ENCODE data around the gene DLG2.

DLG2 gene

GRCh38 chr11:83941050-83941449, 1686.1 kb downstream of the DLG2 start:
- no peak for DNase-seq (ENCODE audit: low read depth, low spot score)

DNA sequence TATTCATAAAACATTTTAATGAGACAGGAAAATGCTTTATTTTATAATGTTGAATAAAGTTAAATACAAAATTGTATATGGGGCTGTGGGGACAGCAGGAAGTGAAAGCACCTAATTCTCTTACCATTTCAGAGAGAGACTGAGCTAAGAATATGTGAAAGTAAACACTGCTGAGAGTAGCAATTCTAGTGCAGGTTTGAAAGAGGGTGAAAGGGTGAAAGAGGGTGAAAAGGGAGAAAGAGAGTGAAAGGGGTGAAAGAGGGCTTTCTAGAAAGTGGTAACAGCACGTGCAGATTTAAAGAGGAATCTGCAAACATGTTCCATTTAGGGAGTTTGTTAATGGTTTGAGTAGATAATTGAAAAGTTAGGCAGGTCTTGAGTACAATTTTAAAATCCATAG, 1689.0 kb downstream of the DLG2 start:
- no peak for DNase-seq (ENCODE audit: low read depth, low spot score)

- no peak for DNase-seq (ENCODE audit: low read depth, low spot score)
These were observed 1694.1 kb downstream of the DLG2 start for GRCh38 chr11:83933008-83933407.

DNA sequence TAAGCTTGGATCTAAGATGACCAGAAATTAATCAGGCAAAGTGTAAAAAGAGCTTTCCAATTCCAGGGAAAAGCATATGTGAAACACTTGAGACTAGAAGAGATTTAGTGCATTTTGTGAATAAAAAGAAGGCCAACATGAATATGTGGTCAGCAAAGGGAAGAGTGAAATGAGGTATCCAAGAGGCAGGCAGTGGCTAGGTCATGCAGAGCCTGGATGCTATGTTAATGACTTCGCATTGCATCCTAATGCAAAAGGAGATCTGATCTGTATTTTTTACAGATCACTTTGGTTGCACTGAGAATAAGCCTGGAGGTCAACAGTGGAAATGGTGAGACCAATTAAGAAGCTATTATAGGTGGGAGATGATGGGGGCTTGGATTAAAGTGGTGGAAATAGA, 1699.7 kb downstream of the DLG2 start:
- no peak for DNase-seq (ENCODE audit: low read depth, low spot score)

DNA sequence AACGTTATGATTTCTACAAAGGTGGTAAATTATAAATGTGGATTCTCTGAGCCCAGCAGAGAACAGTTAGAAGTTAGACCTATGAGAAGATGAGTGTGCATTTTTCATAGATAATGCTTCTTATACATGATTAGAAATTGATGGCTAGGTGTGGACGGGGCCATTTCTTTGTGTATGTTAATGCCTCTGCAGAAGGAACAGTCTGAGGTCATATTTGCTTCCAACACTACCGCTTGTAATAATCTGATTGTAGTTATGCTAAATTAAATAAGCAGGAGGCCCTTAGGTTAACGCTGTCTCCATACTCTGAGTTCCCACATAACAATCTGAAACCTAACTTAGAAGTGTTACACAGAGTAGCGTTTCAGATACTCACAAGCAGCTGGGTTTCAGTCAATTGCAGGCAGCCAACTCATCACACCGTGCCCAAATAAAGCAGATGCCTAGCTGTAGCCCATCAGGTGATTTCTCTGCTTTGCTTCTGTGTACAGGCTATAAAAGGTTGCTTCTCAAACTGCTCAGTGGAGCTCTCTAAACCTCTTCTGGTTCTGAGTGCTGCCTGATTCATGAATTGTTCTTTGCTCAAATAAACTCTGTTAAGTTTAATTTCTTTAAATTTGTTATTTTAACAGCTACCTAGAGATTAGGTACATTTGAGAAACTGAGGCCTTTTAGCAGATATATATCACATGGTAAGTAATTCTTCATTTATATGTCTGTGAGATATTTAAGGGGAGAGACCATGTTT, 1702.2 kb downstream of the DLG2 start:
- no peak for DNase-seq (ENCODE audit: low read depth, low spot score)

- no peak for DNase-seq (ENCODE audit: low read depth, low spot score)
These were observed 1703.2 kb downstream of the DLG2 start for GRCh38 chr11:83923961-83924360.

- DNase-seq (ENCODE audit: low read depth, low spot score), result no peak
These were observed 1704.2 kb downstream of the DLG2 start for GRCh38 chr11:83922953-83923352.

DNA sequence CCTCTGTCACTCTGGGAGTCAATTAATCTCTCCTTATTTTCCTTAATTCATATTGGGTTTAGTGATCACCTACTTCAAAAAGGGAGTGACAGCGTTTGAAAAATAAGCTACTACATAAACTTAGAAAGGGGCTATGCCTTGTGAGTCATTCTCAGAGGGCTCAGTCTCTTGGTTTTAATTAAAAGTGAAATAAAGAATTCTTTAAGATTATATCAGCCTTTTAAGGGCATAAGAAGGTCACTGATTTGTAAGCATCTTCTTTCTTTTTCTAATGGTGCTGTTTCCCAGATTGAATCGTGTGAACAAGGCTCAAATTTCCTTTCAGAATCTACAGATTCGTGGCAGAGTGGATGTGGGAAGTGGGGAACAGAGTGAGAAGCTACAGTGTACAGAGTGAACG, 1704.8 kb downstream of the DLG2 start:
- DNase-seq (ENCODE audit: low read depth, low spot score), result no peak

DNA sequence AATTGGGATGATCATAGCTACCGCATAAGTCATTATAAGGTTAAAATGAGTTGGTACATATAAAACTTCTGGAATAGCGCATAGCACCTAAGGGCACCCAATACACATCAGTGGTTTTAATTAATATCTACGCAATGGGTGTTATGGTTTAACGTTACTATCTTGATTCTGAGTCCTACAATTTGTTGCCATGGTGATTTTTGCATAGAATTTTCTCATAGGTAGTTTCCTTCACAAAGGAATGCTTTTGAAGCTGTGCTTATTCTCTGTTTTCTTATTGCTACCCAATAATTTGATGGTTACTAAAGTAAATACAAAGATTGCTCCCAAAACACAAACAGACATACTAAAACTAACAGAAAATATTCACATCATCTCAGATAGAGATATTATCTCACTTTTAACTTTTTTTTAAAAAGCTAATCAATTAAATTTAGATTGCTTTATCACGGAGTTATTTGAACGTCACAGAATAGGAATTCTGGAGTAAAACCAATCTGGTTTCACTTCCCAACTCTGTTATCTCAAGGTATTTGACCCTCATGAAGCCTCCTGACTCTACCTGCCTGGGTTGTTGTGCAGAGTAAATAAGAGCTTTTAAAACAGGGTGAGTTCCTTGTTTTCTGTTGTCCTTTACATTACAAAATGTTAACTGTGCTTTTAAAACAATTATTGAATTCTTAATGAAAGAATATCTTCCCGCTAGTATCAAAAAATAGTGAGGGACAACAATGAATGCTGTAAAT, 1705.5 kb downstream of the DLG2 start:
- no peak for DNase-seq (ENCODE audit: low read depth, low spot score)

DNA sequence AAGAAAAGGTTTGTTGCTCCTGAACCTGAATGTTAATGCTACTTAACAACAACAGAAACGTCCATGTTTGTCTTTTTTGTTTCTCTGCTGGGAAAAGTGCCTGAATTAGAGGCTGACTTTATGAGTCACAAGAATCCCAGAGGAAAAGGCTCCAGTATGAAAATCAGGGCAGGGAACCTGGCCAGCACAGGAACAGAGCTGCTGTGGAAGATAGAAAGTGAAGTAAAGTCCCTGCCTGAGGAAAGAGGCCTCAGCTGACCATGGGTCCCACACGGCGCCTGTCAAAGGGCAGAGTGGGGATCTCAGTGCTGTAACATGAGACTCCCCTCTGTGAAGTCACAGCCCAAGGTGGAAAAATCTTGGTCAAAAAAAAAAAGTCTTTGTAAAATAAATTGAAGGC, 1708.7 kb downstream of the DLG2 start:
- DNase-seq (ENCODE audit: low read depth, low spot score), result no peak

- DNase-seq (ENCODE audit: low read depth, low spot score), result no peak
These were observed 1712.1 kb downstream of the DLG2 start for GRCh38 chr11:83914995-83915394.

DNA sequence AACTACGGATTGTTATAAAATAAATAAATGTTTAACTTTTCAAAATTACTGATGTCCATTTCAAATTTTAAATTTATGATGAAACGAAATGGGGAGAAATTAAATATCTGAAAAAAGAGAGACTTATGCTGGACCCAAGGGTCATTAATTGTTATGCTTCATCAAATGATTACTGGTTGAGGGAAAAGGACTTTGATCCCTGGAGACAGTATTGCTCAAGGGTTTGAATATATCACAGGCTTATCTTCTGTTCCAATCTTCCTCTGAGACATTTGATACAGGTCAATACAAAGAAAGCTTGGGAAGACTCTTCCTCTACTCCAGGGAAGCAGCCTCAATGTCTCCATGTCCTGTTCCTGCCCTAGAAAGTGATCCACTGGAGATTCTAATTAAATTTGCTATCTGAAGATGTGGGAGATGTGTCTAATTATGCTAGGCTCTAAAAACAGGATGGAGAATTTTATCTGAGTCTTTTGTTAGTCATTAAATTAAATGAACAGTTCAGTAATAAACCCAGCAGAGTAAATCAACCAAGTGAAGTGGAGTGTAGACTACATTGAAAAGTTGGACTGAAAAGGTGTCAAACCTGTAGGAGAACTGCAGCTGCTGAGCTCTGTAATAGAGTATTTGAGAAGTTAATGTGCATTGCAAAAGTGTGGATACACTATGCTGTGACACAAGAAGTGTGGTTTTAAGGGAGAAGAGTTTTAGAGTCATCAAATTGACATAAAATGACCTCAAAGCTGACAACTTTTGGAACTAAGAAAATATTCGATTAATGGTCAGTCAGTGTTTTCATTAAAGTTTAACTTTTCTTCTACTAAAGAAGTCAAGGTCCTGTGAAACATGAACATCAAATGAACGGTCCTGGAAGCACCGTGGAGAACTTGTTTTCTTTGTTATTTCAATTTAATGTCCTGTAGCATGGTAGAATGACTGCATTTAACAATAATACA, 1717.3 kb downstream of the DLG2 start:
- no peak for DNase-seq (ENCODE audit: low read depth, low spot score)

GRCh38 chr11:83908298-83908856, 1718.8 kb downstream of the DLG2 start:
- DNase-seq (ENCODE audit: low read depth, low spot score), result no peak

DNA sequence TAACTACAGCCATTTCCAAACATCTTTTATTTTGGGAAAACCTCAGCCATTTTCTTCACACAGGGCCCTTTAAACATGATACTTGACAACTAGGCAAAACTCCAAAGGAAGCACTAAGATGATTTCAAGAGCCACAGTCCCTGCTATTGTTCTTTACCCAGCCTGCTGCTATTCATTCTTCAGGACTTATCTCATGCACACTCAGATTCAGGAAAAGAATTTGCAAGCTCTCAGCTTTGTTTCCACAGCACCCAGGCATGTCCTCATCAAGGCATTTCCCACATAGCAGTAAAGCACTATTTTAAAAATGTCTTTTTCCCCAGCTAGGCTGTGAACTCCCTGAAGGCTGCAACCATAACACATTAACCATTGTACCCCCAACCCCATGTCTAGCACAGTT, 1731.6 kb downstream of the DLG2 start:
- DNase-seq (ENCODE audit: low read depth, low spot score), result no peak

DNA sequence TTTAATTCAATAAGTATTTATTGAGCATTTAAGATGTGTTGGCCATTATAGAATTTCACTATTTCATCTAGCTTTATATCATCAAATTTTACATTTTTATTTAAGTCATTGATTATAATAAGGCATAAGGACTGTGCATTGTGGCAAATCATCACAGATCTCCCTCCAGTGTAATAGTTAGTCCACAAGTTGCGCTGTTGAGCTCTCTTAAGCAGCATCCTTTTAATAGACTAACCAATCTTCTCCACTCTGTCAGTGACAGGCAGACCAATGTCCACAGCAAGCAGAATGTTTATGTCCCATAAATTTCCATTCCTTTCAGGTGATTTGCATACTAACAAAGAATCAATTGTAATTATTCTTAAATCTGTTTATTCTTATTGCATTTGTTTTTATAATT, 1745.7 kb downstream of the DLG2 start:
- no peak for DNase-seq (ENCODE audit: low read depth, low spot score)

- no peak for DNase-seq (ENCODE audit: low read depth, low spot score)
These were observed 1756.1 kb downstream of the DLG2 start for GRCh38 chr11:83871054-83871453.

- DNase-seq (ENCODE audit: low read depth, low spot score), result no peak
These were observed 1760.5 kb downstream of the DLG2 start for GRCh38 chr11:83866655-83867054.

DNA sequence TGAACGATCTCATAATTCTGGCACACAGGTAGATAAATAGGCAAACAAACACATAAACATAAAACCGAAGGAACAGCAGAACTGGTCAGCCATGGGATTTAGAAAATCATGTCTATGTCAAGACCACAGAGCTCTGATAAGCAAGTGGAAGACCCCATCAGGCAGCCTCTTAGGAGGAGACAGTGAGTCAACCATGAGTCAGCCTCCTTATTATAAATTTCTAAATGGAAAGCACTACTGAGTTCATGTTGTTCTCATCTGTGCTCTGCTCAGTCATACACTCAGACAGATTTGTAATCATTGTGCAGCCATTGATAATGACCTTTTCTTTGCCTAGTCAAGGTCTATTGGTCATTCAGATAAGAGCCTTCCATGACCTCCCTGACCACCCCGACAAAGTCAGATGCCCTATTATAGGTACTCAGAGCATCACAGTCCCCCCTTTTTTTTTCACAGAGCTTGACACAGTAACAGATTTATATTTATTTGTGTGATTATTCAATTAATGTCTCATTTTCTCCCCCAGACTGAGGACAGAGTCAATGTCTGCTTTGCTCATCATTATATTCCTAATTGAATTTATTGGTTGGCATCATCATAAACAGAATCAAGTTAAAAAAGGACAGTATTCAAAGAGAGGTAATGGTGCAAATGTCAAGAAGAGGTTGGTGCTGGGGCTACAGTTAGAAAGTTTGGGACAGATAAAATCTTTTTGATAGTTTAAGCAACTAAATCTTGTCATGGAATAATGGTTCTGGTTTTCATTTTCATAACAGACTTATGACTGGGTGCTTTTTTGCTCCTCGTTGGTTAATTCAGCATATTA, 1761.3 kb downstream of the DLG2 start:
- no peak for DNase-seq (ENCODE audit: low read depth, low spot score)

- DNase-seq (ENCODE audit: low read depth, low spot score), result no peak
These were observed 1762.6 kb downstream of the DLG2 start for GRCh38 chr11:83864412-83865057.

DNA sequence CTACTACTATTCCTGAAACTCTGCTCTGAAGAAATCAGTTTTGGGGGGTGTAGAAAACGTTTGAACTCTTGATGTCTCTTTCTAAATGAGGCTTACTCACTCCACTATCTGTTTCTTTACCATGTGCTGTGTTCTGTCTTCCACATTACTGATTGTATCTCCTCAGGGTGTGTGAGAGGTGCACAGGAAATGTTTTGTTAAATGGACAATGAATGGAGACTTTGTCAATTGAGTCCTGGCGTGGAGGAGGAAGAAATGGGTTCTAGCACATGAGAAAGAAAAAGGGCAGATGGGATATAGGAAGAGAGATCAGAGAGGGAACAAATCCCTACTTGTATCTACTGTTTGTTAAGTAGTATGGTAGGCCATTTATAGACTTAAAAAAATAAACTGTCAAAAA, 1763.9 kb downstream of the DLG2 start:
- DNase-seq (ENCODE audit: low read depth, low spot score), result no peak
